ENCODE results near the gene ATP8B4. TPM values are rescaled to one million over a fixed set of nuclear protein-coding genes. Genes with fewer than 3 reads are reported as not detected.
A peak's percentile ranks its signal among the peaks of the same experiment; 100 is the strongest.

Gene ATP8B4
- total RNA-seq, 4 donors from 2014 or later = 2.0 to 9.8 (median 9.2) TPM

DNA sequence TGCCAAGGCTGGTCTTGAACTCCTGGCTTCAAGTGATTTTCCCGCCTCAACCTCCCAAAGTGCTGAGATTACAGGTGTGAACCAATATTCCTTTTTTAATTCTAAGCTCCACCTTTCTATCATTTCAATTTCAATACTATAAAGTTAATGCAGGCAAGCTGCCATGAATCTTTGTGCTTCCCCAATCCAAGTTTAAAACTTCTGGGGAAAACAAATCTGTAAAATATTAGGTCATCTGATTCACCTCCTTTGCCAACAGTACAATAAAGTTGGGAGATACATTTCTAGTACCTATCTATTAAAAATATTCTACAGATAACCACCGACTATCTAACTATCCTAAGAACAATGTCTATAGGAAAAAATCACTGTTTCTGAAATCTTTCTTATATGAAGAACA, 102.1 kb downstream of the ATP8B4 start:
- no peak overlapping the region for H3K4me3 ChIP-seq
- H3K27me3 ChIP-seq = no peaks in the 10 kb centered on the region
- no peak for ATAC-seq
- no peaks in the 10 kb centered on the region for H3K36me3 ChIP-seq
- no peak for TF ChIP-seq EP300 (IDR thresholded peaks at IDR 0.05)
- TF ChIP-seq, protein P1, sequence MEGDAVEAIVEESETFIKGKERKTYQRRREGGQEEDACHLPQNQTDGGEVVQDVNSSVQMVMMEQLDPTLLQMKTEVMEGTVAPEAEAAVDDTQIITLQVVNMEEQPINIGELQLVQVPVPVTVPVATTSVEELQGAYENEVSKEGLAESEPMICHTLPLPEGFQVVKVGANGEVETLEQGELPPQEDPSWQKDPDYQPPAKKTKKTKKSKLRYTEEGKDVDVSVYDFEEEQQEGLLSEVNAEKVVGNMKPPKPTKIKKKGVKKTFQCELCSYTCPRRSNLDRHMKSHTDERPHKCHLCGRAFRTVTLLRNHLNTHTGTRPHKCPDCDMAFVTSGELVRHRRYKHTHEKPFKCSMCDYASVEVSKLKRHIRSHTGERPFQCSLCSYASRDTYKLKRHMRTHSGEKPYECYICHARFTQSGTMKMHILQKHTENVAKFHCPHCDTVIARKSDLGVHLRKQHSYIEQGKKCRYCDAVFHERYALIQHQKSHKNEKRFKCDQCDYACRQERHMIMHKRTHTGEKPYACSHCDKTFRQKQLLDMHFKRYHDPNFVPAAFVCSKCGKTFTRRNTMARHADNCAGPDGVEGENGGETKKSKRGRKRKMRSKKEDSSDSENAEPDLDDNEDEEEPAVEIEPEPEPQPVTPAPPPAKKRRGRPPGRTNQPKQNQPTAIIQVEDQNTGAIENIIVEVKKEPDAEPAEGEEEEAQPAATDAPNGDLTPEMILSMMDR (IDR thresholded peaks at IDR 0.05) = no peak
- TF ChIP-seq POLR2A (IDR thresholded peaks at IDR 0.05) = no peak
- TF ChIP-seq POLR2AphosphoS5 (IDR thresholded peaks at IDR 0.05) = no peak
- H3K9me3 ChIP-seq = no peaks in the 10 kb centered on the region
- peaks cover 0 to 27% (median 5%) of the 10 kb centered on the region in 3 donors for H3K4me1 ChIP-seq
- 54 to 80% methylated on average over 2 of the region's 2 CpGs for WGBS, 2 donors (ENCODE audit: low coverage in 1 of 2)
- H3K27ac ChIP-seq = peak overlapping the region in 1 of 4 donors; percentile 41

DNA sequence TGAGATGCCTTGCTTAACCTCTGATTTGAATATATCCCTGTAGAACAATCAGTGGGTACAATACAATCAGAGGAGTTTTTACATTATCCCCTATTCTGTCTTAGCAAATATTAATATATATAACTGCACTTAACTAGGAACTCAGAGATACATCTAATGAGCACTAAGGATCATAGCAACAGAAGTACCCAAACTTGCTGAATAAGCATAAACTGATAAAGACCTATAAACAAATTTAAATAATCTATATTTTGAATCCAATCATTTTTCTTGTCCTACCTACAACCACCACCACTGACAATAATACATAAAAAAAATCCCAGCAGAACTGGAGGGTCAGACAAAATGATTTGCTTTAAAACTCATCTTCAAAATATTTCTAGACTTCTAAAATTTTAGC, 106.2 kb downstream of the ATP8B4 start:
- H3K27me3 ChIP-seq = no peaks in the 10 kb centered on the region
- TF ChIP-seq EP300 (IDR thresholded peaks at IDR 0.05) = no peak
- TF ChIP-seq, protein P1 (IDR thresholded peaks at IDR 0.05) = no peak
- TF ChIP-seq POLR2A (IDR thresholded peaks at IDR 0.05) = no peak
- TF ChIP-seq POLR2AphosphoS5 (IDR thresholded peaks at IDR 0.05) = no peak
- H3K27ac ChIP-seq = peak overlapping the region in 1 of 4 donors; percentile 69

DNA sequence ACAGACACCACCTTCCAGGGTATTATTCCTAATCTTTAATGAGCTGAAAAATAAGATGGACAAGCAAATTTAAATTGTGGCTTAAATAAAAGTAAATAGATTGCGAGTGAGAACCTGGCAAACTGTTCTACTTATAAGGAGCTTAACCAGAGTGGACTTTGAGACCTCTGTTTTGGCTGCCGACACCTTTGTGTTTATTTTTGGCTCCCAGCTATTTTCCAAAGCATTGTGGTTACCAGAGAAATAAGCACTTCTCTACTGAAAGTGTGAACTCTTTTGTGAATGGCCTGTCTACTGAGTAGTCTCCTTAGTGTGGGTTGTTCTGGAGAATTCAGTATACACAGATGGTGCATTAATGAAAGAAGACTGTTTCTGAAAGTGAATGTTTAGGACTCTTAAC, 109.4 kb downstream of the ATP8B4 start:
- H3K36me3 ChIP-seq = no peaks in the 10 kb centered on the region
- H3K9me3 ChIP-seq = no peaks in the 10 kb centered on the region
- no peak overlapping the region for H3K4me3 ChIP-seq
- peak overlapping the region; percentile 4 to 31 (median 24) for H3K27ac ChIP-seq
- no peaks in the 10 kb centered on the region for H3K27me3 ChIP-seq
- WGBS, 2 donors (ENCODE audit: low coverage in 1 of 2) = 22 to 23% methylated on average over 2 of the region's 2 CpGs
- ATAC-seq = no peak
- TF ChIP-seq POLR2AphosphoS5 (IDR thresholded peaks at IDR 0.05) = no peak
- TF ChIP-seq, protein P1 (IDR thresholded peaks at IDR 0.05) = no peak
- no peak for TF ChIP-seq POLR2A (IDR thresholded peaks at IDR 0.05)
- peaks cover 0 to 21% (median 10%) of the 10 kb centered on the region in 3 donors for H3K4me1 ChIP-seq

More for the DNA sequence above, 106.2 kb downstream of the ATP8B4 start:
- Histone ChIP-seq H3K9me3 (no peaks in the 10 kb centered on the region), H3K4me3 (no peak overlapping the region), H3K4me1 (peaks cover 0 to 37% (median 10%) of the 10 kb centered on the region in 3 donors), H3K36me3 (no peaks in the 10 kb centered on the region)
- ATAC-seq = no peak

DNA sequence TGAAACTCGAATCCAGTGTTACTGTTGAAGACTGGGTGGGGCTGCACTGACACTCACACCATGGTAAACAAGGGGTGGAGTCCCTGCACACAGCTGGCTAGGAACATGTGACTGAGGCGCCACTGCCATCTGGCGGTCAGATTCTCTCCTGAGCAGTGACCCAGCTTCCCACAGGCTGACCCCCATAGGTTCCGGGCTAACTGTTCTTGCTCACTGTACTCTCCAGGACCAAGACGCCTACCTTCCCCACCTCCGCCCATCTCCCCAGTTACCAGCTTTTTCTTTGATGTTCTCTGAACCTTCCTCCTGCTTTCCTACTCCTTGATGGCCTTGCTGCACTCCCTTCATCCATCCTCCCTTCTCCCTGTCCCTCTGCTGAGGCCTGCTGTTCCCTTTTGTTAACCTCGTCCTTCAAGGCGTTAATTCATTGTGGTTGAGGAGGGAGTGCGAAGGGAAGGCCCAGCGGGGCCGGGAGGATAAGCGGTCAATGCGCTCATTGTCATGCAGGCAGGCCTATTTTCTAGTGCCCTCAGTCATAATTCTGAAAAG, 115.2 kb downstream of the ATP8B4 start:
- Histone ChIP-seq H3K4me1 (peaks cover 0 to 27% (median 0%) of the 10 kb centered on the region in 3 donors), H3K27ac (peak overlapping the region in 2 of 4 donors; percentile 35 to 58), H3K36me3 (no peaks in the 10 kb centered on the region), H3K4me3 (no peak overlapping the region), H3K9me3 (no peaks in the 10 kb centered on the region), H3K27me3 (no peaks in the 10 kb centered on the region)
- TF ChIP-seq POLR2AphosphoS5 (IDR thresholded peaks at IDR 0.05) = no peak
- TF ChIP-seq, protein P1 (IDR thresholded peaks at IDR 0.05) = peak; percentile 36 to 73 (median 67)
- peak; percentile 95 for ATAC-seq
- 53 to 58% methylated on average over 6 to 11 of the region's 13 CpGs for WGBS, 2 donors (ENCODE audit: low coverage in 1 of 2)

DNA sequence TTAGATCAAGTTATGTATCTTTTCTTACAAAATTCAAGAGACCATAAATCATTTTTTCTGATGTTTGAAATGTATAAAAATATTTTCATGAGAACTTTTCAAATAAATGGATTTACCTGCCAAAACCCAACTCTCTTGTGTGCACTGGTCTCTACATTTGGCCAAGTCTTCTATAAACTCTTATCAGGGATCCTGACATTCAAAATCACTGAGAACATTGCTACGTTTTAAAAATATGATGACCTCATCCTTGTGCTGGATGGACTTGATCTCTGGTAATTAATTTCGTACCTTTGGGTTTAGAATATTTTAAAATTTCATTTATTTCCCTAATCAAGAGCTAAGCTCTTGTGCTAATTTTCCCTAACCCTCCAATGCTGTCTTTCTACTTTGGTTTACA, 127.4 kb downstream of the ATP8B4 start:
- no peaks in the 10 kb centered on the region for H3K9me3 ChIP-seq
- H3K36me3 ChIP-seq = no peaks in the 10 kb centered on the region
- H3K27me3 ChIP-seq = no peaks in the 10 kb centered on the region
- H3K27ac ChIP-seq = peak overlapping the region; percentile 32 to 68 (median 52)
- no peak for TF ChIP-seq POLR2AphosphoS5 (IDR thresholded peaks at IDR 0.05)
- no peak for TF ChIP-seq POLR2A (IDR thresholded peaks at IDR 0.05)
- TF ChIP-seq, protein P1 (IDR thresholded peaks at IDR 0.05) = no peak
- TF ChIP-seq EP300 (IDR thresholded peaks at IDR 0.05) = no peak
- H3K4me1 ChIP-seq = peaks cover 14 to 75% (median 28%) of the 10 kb centered on the region in 3 donors
- no peak overlapping the region for H3K4me3 ChIP-seq
- no peak for ATAC-seq
- WGBS, 2 donors (ENCODE audit: low coverage in 1 of 2) = 6 to 25% methylated on average over 2 of the region's 2 CpGs
